Naive thymus-derived CD8-positive, alpha-beta T cell (primary cell): Measurements from ENCODE around the gene ATM. TPM values are rescaled to one million over a fixed set of nuclear protein-coding genes. Genes with fewer than 3 reads are reported as not detected.
"Not testable (repeated sequence)": the region's sequence is repeated elsewhere in the genome, so short reads cannot be mapped to it uniquely, and the experiment has no call there.

Experiments used
- ATAC-seq, 2 donors: fragments of 150-1000 bp; cut with Tn5 transposase in 1 of 2; sonication (Bioruptor Pico), chemical (Tn5 transposase) in 1 of 2; 1 replicate in 1 of 2; 2 replicates in 1 of 2; pipeline ENCODE4 v1.10.0; 2021; ENCODE audit warnings: mild to moderate bottlenecking in 2 of 2, moderate library complexity in 2 of 2
- POLR2A ChIA-PET: fragments of 350-600 bp; sonication (Branson Sonifier 250); formaldehyde crosslinking; loops from one replicate; lab custom pipeline; 2021; ENCODE audit warnings: antibody characterized with exemption; lab: Charles Lee
- DNase-seq, 10 donors: peaks; one replicate each; pipeline versions ENCODE4 v3.0.0 to v3.0.0-alpha.2; 2020 to 2022
- H3K27ac Mint-ChIP-seq, 10 donors: one replicate each; pipeline ENCODE4 v1.8.0; 2020 to 2022; ENCODE audit warnings: mild to moderate bottlenecking in 10 of 10, mixed read lengths in 10 of 10, moderate library complexity in 4 of 10, inconsistent platforms in 1 of 10
- H3K27me3 Mint-ChIP-seq, 5 donors: one replicate each; pipeline ENCODE4 v1.8.0; 2021 to 2022; ENCODE audit warnings: mixed read lengths in 5 of 5
- H3K36me3 Mint-ChIP-seq, 3 donors: one replicate each; pipeline ENCODE4 v1.8.0; 2020 to 2022; ENCODE audit warnings: mixed read lengths in 3 of 3, mild to moderate bottlenecking in 2 of 3, inconsistent platforms in 1 of 3
- H3K4me1 Mint-ChIP-seq, 4 donors: one replicate each; pipeline ENCODE4 v1.8.0; 2021 to 2022; ENCODE audit warnings: mixed read lengths in 4 of 4
- H3K4me3 Mint-ChIP-seq, 10 donors: one replicate each; pipeline ENCODE4 v1.8.0; 2020 to 2022; ENCODE audit warnings: mild to moderate bottlenecking in 10 of 10, mixed read lengths in 10 of 10, moderate library complexity in 6 of 10, inconsistent platforms in 1 of 10
- H3K9me3 Mint-ChIP-seq, 9 donors: one replicate each; pipeline ENCODE4 v1.8.0; 2020 to 2022; ENCODE audit warnings: mixed read lengths in 9 of 9, mild to moderate bottlenecking in 3 of 9, inconsistent platforms in 1 of 9, moderate library complexity in 1 of 9
- polyA plus RNA-seq, 3 donors: library from polyadenylated mRNA; unstranded; fragments of 300-500 nt; fragmentation: Illumina TruSeq; gene quantifications; one replicate each; pipeline ENCODE4 v1.2.3, GENCODE V29; 2021
- total RNA-seq, 8 experiments: library from RNA in 2 of 8; stranded (reverse) in 2 of 8; gene quantifications; one replicate each; pipeline ENCODE4 v1.2.3 and lab custom pipeline; 2021 to 2026

Gene ATM
- total and polyA plus RNA-seq, 5 experiments from 2014 or later: 105 to 837 (median 164) TPM

DNA sequence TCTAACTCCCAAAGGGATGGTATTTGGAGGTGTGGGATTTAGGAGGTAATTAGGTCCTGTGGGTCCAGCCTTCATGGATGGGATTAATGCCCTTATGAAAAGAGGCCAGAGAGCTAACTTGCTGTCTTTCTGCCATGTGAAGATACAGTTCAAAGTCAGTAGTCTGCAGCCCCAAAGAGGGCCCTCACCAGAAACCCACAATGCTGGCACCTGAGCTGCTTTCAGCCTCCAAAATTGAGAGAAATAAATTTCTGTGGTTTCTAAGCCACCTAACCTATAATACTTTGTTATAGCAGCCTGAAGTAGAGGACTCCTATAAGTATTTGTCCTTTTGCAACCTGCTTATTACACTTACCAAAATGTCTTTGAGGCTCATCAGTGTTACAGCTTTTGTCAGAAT, 16.2 kb downstream of the ATM start:
- Mint-ChIP-seq H3K4me3 (peak overlapping the region; percentile 46 to 82 (median 70)), H3K27ac (peak overlapping the region in 9 of 10 donors; percentile 55 to 96 (median 90)), H3K27me3 (no peaks in the 10 kb centered on the region), H3K4me1 (peaks cover 28 to 87% (median 73%) of the 10 kb centered on the region in 4 donors), H3K9me3 (peaks cover 0 to 1% (median 0%) of the 10 kb centered on the region in 9 donors), H3K36me3 (peaks cover 4 to 62% (median 34%) of the 10 kb centered on the region in 3 donors)
- ATAC-seq (peak; percentile 39 to 45), DNase-seq (peak in 8 of 10 donors; percentile 28 to 71 (median 50))
- POLR2A ChIA-PET: interaction anchor here (0.7 to 14.0 kb wide), 6 partner anchors 12 to 51 kb away, joined by 3 to 705 read pairs (median 3); partner anchors contain the start of genes ATM and NPAT

DNA sequence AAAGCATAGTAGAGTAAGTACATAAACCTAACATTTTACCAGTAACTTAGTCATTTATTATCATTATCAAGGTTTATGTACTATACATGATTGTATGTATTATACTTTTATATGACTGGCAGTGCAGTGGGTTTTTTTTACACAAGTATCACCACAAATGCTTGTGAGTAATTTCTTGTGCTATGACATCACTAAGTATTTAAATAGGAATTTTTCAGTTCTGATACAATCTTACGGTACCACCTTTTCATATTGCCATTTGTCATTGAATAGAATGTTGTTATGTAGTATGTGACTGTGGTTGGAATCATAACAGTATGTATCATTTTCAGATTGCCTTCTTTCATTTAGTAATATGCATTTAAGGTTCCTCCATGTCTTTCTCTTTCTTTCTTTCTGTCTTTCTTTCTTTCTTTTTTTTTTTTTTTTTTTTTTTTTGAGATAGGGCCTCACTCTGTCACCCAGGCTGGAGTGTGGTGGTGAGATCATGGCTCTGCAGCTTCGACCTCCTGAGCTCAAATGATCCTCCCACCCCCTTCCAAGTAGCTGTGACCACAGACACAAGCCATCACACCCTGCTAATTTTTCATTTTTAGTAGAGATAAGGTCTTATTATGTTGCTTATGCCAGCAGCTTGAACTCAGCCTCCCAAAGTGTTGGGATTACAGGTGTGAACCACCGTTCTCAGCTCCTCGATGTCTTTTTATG, 18.6 kb downstream of the ATM start:
- peaks cover 8 to 66% (median 43%) of the 10 kb centered on the region in 3 donors for H3K36me3 Mint-ChIP-seq
- H3K27ac Mint-ChIP-seq: peak overlapping the region in 9 of 10 donors; percentile 87 to 95 (median 91)
- peaks cover 0 to 1% (median 0%) of the 10 kb centered on the region in 9 donors for H3K9me3 Mint-ChIP-seq
- peaks cover 32 to 87% (median 83%) of the 10 kb centered on the region in 4 donors for H3K4me1 Mint-ChIP-seq
- POLR2A ChIA-PET: interaction anchor here (1.0 to 14.0 kb wide), 4 partner anchors 10 to 21 kb away, joined by 3 to 705 read pairs (median 32); partner anchors contain the start of genes ATM and NPAT
- no peaks in the 10 kb centered on the region for H3K27me3 Mint-ChIP-seq
- ATAC-seq (peak in 1 of 2 donors; percentile 19), DNase-seq (no peak)
- H3K4me3 Mint-ChIP-seq: peak overlapping the region in 9 of 10 donors; percentile 36 to 69 (median 57)

DNA sequence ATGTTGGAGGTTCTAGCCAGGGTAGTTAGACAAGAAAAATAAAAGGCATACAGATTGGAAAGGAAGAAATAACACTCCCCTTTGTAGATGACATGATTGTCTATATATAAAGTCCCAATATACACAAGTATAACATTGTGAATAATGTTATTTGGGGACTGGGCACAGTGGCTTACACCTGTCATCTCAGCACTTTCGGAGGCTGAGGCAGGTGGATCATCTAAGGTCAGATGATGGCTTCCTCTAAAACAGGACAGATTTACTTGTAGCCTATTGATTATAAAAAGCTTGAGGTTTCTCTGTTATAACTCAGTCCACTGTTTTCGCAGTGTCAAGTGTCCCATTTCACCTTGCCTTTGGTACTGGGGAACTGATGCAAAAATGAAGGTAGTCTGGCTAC, 19.6 kb downstream of the ATM start:
- Mint-ChIP-seq H3K27me3 (no peaks in the 10 kb centered on the region), H3K27ac (peak overlapping the region in 9 of 10 donors; percentile 87 to 95 (median 91)), H3K36me3 (peaks cover 14 to 71% (median 47%) of the 10 kb centered on the region in 3 donors), H3K4me3 (peak overlapping the region in 9 of 10 donors; percentile 36 to 71 (median 57)), H3K9me3 (peaks cover 0 to 1% (median 0%) of the 10 kb centered on the region in 9 donors), H3K4me1 (peaks cover 31 to 87% (median 82%) of the 10 kb centered on the region in 4 donors)
- POLR2A ChIA-PET: interaction anchor here (1.0 to 14.0 kb wide), 3 partner anchors 9 to 16 kb away, joined by 3 to 705 read pairs (median 62); partner anchors contain the start of genes ATM and NPAT
- DNase-seq: no peak
- no peak for ATAC-seq

DNA sequence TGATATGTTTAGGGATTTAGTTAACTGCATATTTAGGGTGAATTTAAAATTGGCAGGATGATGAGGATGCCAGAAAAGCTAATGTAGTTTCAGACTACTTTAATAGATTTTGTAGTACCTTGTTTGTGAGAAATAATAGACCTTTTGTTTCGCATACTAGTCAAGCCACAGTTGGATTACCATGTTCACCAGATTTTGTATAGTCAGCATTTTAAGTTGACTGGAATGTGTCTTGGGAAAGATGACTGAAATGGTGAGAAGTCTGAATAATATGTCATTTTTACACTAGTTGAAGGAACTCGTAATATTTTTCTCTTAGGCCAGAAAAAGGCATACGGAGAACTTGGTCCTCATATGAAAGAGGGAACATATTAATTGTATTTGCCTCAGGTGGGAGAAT, 23.4 kb downstream of the ATM start:
- POLR2A ChIA-PET: interaction anchor here (0.8 to 4.2 kb wide), 3 partner anchors 10 to 22 kb away, joined by 3 to 73 read pairs (median 31); partner anchors contain the start of genes ATM and NPAT
- Mint-ChIP-seq H3K27ac (peak overlapping the region in 9 of 10 donors; percentile 34 to 95 (median 79)), H3K9me3 (no peaks in the 10 kb centered on the region), H3K4me3 (peak overlapping the region in 8 of 10 donors; percentile 0 to 73 (median 16)), H3K4me1 (peaks cover 23 to 86% (median 81%) of the 10 kb centered on the region in 4 donors), H3K27me3 (no peaks in the 10 kb centered on the region), H3K36me3 (peaks cover 14 to 82% (median 60%) of the 10 kb centered on the region in 3 donors)
- DNase-seq: no peak
- ATAC-seq: no peak

DNA sequence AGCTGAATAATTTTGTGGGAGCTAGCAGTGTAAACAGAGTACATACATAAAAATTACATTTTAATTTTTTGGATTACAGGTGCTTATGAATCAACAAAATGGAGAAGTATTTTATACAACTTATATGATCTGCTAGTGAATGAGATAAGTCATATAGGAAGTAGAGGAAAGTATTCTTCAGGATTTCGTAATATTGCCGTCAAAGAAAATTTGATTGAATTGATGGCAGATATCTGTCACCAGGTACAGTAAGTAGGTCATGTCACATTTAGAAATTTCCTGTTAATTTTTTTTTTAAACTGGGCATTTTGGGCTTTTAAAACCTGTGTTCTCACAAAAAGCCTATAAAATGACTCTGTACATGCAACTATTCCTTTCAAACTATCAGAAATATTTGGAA, 24.0 kb downstream of the ATM start:
- Mint-ChIP-seq H3K27me3 (no peaks in the 10 kb centered on the region), H3K27ac (peak overlapping the region in 9 of 10 donors; percentile 34 to 95 (median 79)), H3K4me1 (peaks cover 25 to 86% (median 80%) of the 10 kb centered on the region in 4 donors), H3K9me3 (no peaks in the 10 kb centered on the region), H3K36me3 (peaks cover 14 to 82% (median 64%) of the 10 kb centered on the region in 3 donors), H3K4me3 (peak overlapping the region in 8 of 10 donors; percentile 1 to 73 (median 20))
- ATAC-seq (no peak), DNase-seq (no peak)
- POLR2A ChIA-PET: interaction anchor here (0.8 to 4.2 kb wide), 3 partner anchors 10 to 23 kb away, joined by 3 to 73 read pairs (median 31); partner anchors contain the start of genes ATM and NPAT

DNA sequence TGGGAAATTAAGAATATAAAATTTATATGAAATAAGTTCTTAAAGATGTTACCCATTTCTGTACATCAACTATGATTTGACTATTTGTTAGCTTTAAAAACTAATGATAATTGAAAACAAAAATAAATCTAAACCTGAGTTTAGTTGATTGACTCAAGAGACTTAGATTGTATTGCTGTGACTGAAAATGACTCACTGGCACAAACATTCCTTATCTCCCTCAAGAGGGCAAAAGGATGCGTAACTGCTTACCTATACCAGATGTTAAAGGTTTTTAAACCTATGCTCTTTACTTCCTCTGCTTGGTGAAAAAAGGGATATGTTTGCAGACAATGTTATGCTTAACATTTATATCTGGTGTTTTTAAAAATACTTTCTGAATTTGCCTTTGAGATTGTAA, 30.3 kb downstream of the ATM start:
- H3K9me3 Mint-ChIP-seq: no peaks in the 10 kb centered on the region
- no peaks in the 10 kb centered on the region for H3K27me3 Mint-ChIP-seq
- peak overlapping the region in 9 of 10 donors; percentile 18 to 90 (median 76) for H3K27ac Mint-ChIP-seq
- no peak for DNase-seq
- peaks cover 5 to 89% (median 64%) of the 10 kb centered on the region in 3 donors for H3K36me3 Mint-ChIP-seq
- peaks cover 18 to 79% (median 65%) of the 10 kb centered on the region in 4 donors for H3K4me1 Mint-ChIP-seq
- POLR2A ChIA-PET: interaction anchor here (0.6 to 5.2 kb wide), 3 partner anchors 14 to 28 kb away, joined by 5 to 75 read pairs (median 62); partner anchors contain the start of genes ATM and NPAT
- peak; percentile 47 to 61 for ATAC-seq
- peak overlapping the region in 1 of 10 donors; percentile 26 for H3K4me3 Mint-ChIP-seq

DNA sequence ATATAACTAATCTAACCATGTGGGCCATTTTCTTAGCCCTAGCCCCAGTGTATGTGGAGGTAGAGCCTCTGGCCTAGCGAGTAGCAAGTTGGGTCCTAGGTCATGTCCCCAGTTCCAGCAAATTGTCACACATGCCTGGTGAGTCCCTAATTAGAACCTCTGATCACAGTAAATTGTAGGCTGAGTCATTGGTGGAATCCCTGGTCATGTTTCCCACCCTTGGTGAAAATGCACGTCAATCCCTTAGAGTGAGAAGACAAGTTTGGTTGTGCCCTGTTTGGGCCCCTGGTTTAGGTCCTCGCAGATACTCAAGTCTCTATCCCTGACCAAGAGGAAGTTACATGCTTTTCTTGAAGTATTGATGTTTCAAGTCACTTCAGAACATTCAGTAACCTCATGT, 46.7 kb downstream of the ATM start:
- peaks cover 11 to 74% (median 49%) of the 10 kb centered on the region in 3 donors for H3K36me3 Mint-ChIP-seq
- peaks cover 7 to 16% (median 10%) of the 10 kb centered on the region in 9 donors for H3K9me3 Mint-ChIP-seq
- peak overlapping the region; percentile 1 to 85 (median 72) for H3K27ac Mint-ChIP-seq
- H3K4me3 Mint-ChIP-seq: no peak overlapping the region
- H3K4me1 Mint-ChIP-seq: peaks cover 23 to 40% (median 33%) of the 10 kb centered on the region in 4 donors
- DNase-seq (no peak), ATAC-seq (no peak)
- no peaks in the 10 kb centered on the region for H3K27me3 Mint-ChIP-seq
- POLR2A ChIA-PET: no interaction called here

DNA sequence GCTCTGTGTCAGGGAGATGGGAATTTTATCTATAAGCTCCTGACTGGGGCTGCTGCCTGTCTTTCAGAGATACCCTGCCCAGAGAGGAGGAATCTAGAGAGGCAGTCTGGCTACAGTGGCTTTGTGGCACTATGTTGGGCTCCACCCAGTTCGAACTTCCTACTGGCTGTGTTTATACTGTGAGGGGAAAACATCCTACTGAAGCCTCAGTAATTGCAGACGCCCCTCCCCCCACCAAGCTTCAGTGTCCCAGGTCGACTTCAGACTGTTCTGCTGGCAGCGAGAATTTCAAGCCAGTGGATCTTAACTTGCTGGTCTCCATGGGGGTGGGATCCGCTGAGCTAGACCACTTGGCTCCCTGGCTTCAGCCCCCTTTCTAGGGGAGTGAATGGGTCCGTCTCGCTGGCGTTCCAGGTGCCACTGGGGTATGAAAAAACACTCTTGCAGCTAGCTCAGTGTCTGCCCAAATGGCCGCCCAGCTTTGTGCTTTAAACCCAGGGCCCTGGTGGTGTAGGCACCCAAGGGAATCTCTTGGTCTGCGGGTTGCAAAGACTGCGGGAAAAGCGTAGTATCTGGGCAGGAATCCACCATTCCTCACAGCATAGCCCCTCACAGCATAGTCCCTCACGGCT, 54.2 kb downstream of the ATM start:
- peaks cover 41 to 76% (median 70%) of the 10 kb centered on the region in 4 donors for H3K4me1 Mint-ChIP-seq
- peaks cover 37 to 96% (median 68%) of the 10 kb centered on the region in 3 donors for H3K36me3 Mint-ChIP-seq
- peak overlapping the region; percentile 39 to 91 (median 88) for H3K27ac Mint-ChIP-seq
- POLR2A ChIA-PET: interaction anchor here (1.1 to 6.3 kb wide), 4 partner anchors 10 to 54 kb away, joined by 3 to 52 read pairs (median 5); partner anchors contain the start of genes ATM and NPAT
- H3K4me3 Mint-ChIP-seq: peak overlapping the region in 8 of 10 donors; percentile 4 to 67 (median 30)
- not testable (repeated sequence) for ATAC-seq, DNase-seq, H3K27me3 Mint-ChIP-seq
- peaks cover 9 to 34% (median 24%) of the 10 kb centered on the region in 9 donors for H3K9me3 Mint-ChIP-seq

DNA sequence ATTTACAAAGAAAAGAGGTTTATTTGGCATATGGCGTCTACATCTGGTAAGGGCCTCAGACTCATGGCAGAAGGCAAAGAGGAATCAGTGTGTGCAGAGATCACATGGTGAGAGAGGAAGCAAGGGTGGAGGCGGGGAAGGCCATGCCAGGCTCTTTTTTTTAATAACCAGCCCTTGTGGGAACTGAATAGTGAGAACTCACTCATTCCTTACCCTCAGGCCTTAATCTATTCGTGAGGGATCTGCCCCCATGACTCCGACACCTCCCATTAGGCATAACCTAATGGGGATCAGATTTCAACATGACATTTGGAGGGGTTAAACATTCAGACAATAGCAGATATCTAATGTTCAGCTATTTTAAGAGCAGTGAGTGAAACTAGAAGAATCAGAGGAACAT, 55.7 kb downstream of the ATM start:
- peaks cover 8 to 31% (median 22%) of the 10 kb centered on the region in 9 donors for H3K9me3 Mint-ChIP-seq
- POLR2A ChIA-PET: interaction anchor here (0.6 to 6.3 kb wide), 4 partner anchors 8 to 56 kb away, joined by 3 to 52 read pairs (median 4); partner anchors contain the start of genes ATM and NPAT

DNA sequence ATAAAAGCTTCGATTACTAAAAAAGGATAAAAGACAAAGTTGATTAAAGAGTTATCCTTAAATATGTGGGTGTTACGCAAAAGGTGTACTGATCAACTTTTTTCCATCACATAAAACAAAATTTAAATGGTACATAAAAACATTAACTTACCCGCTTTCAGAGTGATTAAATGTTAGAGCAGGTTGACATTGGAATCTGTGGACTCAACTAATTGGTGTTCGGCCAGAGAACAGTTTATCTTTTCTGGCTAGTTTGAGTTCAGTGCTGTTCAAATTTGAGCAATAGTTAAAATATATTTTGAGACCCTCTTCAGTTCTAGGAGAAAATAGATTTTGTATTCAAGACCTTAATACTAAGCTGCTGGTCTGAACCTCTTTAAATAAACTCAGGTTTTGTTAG, 56.1 kb downstream of the ATM start:
- POLR2A ChIA-PET: interaction anchor here (0.6 to 6.3 kb wide), 3 partner anchors 38 to 56 kb away, joined by 3 to 52 read pairs (median 3); partner anchors contain the start of genes ATM and NPAT
- ATAC-seq (no peak), DNase-seq (no peak)
- Mint-ChIP-seq H3K27me3 (no peaks in the 10 kb centered on the region), H3K4me3 (peak overlapping the region in 8 of 10 donors; percentile 27 to 70 (median 53)), H3K27ac (peak overlapping the region; percentile 34 to 91 (median 84)), H3K9me3 (peaks cover 5 to 27% (median 18%) of the 10 kb centered on the region in 9 donors), H3K36me3 (peaks cover 32 to 90% (median 54%) of the 10 kb centered on the region in 3 donors), H3K4me1 (peaks cover 36 to 79% (median 72%) of the 10 kb centered on the region in 4 donors)

More for the DNA sequence above, 55.7 kb downstream of the ATM start:
- H3K4me1 Mint-ChIP-seq: peaks cover 38 to 79% (median 74%) of the 10 kb centered on the region in 4 donors
- H3K27ac Mint-ChIP-seq: peak overlapping the region; percentile 34 to 91 (median 84)
- ATAC-seq (peak; percentile 37 to 51), DNase-seq (no peak)
- no peaks in the 10 kb centered on the region for H3K27me3 Mint-ChIP-seq
- peak overlapping the region in 8 of 10 donors; percentile 14 to 70 (median 50) for H3K4me3 Mint-ChIP-seq
- peaks cover 36 to 91% (median 58%) of the 10 kb centered on the region in 3 donors for H3K36me3 Mint-ChIP-seq

DNA sequence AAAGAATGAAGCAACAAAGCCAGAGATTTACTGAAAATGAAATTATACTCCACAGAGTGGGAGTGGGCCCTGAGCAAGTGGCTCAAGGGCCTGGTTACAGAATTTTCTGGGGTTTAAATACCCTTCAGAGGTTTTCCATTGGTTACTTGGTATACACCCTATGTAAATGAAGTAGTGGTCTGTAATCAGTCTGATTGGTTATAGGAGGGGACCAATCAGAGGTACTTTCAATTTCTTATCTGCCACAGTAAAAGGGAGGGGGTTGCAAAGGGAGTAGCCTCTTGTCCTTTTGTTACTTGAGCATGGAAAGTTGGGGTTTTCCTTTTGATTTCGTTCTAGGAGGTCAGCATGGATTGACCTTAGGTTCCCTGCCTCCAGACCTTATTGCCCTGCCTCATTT, 63.5 kb downstream of the ATM start:
- DNase-seq (peak in 1 of 10 donors; percentile 17), ATAC-seq (peak; percentile 52 to 74)
- Mint-ChIP-seq H3K9me3 (no peaks in the 10 kb centered on the region), H3K4me3 (no peak overlapping the region), H3K4me1 (peaks cover 3 to 38% (median 28%) of the 10 kb centered on the region in 4 donors), H3K27ac (peak overlapping the region in 8 of 10 donors; percentile 19 to 87 (median 76)), H3K36me3 (peaks cover 5 to 86% (median 39%) of the 10 kb centered on the region in 3 donors), H3K27me3 (no peaks in the 10 kb centered on the region)
- POLR2A ChIA-PET: interaction anchor here (1.1 to 1.5 kb wide), 2 partner anchors 9 to 63 kb away, joined by 5 to 7 read pairs; partner anchors contain the start of genes ATM and NPAT
